ENCODE results near the gene ITGAE. TPM values are rescaled to one million over a fixed set of nuclear protein-coding genes. Genes with fewer than 3 reads are reported as not detected.

ITGAE gene
- total and polyA plus RNA-seq, 2 experiments from 2014 or later: 11.7 to 44.9 TPM

DNA sequence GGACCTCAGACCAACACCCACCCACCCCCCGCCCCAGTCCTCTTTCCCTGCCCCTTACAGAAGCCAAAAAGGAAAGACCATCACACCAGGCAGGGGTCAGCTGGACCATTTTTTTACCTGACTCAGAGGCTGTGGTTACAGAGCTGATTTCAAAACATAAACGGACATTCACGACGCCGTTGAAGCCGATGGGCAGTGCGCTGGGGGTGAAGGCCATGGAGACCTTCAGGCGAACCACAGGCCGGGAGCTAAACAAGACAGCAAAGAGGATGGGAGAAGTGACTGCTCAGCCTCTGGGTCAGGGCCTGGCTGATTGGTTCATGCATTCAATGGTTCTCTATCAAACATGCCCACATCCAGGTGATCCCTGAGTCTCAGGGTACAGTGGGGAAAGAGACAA is 53.2 kb downstream of the ITGAE start:
- H3K27me3 ChIP-seq (ENCODE audit: insufficient read depth): no peaks in the 10 kb centered on the region
- no peak overlapping the region for H2AFZ ChIP-seq
- H3K4me1 ChIP-seq (ENCODE audit: insufficient read depth): no peaks in the 10 kb centered on the region
- H3K27ac ChIP-seq (ENCODE audit: low read depth): no peak overlapping the region
- no peaks in the 10 kb centered on the region for H3K79me2 ChIP-seq (replicated peaks; ENCODE audit: insufficient read depth)
- no peaks in the 10 kb centered on the region for H3K36me3 ChIP-seq (ENCODE audit: insufficient read depth)
- H3F3A ChIP-seq (replicated peaks; ENCODE audit: low read depth): no peaks in the 10 kb centered on the region
- H3K27ac Mint-ChIP-seq: no peak overlapping the region
- H3K4me3 ChIP-seq: no peak overlapping the region
- H3K9me2 ChIP-seq (ENCODE audit: insufficient read depth): no peaks in the 10 kb centered on the region
- no peaks in the 10 kb centered on the region for H3K36me3 Mint-ChIP-seq (ENCODE audit: low read depth)
- TF ChIP-seq JUNB (IDR thresholded peaks at IDR 0.05; ENCODE audit: unreplicated experiment): no peak
- TF ChIP-seq CTCF (conservative IDR thresholded peaks at IDR 0.05; ENCODE audit: low read depth in 2 of 2): no peak
- no peak for TF ChIP-seq REST (IDR thresholded peaks at IDR 0.05; ENCODE audit: unreplicated experiment)
- no peak for TF ChIP-seq CREB1 (CRISPR knock-in tag; IDR thresholded peaks at IDR 0.05; ENCODE audit: low read depth)
- no peak for TF ChIP-seq ZNF114 (CRISPR knock-in tag; IDR thresholded peaks at IDR 0.05)
- TF ChIP-seq EZH2phosphoT487 (IDR thresholded peaks at IDR 0.05; ENCODE audit: unreplicated experiment): no peak
- TF ChIP-seq EZH2 (IDR thresholded peaks at IDR 0.05; ENCODE audit: low read depth, unreplicated experiment): no peak
- TF ChIP-seq, protein P1, sequence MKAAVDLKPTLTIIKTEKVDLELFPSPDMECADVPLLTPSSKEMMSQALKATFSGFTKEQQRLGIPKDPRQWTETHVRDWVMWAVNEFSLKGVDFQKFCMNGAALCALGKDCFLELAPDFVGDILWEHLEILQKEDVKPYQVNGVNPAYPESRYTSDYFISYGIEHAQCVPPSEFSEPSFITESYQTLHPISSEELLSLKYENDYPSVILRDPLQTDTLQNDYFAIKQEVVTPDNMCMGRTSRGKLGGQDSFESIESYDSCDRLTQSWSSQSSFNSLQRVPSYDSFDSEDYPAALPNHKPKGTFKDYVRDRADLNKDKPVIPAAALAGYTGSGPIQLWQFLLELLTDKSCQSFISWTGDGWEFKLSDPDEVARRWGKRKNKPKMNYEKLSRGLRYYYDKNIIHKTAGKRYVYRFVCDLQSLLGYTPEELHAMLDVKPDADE (IDR thresholded peaks at IDR 0.05): no peak
- TF ChIP-seq NANOG (IDR thresholded peaks at IDR 0.05; ENCODE audit: borderline replicate concordance): no peak
- TF ChIP-seq ZNF462 (CRISPR knock-in tag; IDR thresholded peaks at IDR 0.05): no peak
- TF ChIP-seq POLR2AphosphoS5 (IDR thresholded peaks at IDR 0.05; ENCODE audit: low read depth): no peak
- no peak for TF ChIP-seq STAT1 (IDR thresholded peaks at IDR 0.05; ENCODE audit: unreplicated experiment)
- no peak for TF ChIP-seq ZNF331 (CRISPR knock-in tag; IDR thresholded peaks at IDR 0.05; ENCODE audit: low read depth)
- no peaks in the 10 kb centered on the region for H3K9me3 Mint-ChIP-seq
- peaks cover 2% of the 10 kb centered on the region; the same call in 2 of the 3 replicates for H3K4me1 Mint-ChIP-seq
- no peak overlapping the region for H3K4me3 Mint-ChIP-seq
- H3K27me3 Mint-ChIP-seq (ENCODE audit: insufficient read depth, low read depth, poor library complexity): peaks cover 13% of the 10 kb centered on the region
- no peak overlapping the region for H3K4me2 ChIP-seq
- no peak for ATAC-seq
- DNase-seq (ENCODE audit: low spot score): no peak
- H4K20me1 ChIP-seq (replicated peaks; ENCODE audit: insufficient read depth): no peaks in the 10 kb centered on the region

Measured in GM23338 (cell line).